ENCODE data around the gene ARHGAP21. TPM values are rescaled to one million over a fixed set of nuclear protein-coding genes. Genes with fewer than 3 reads are reported as not detected.
"Not testable (repeated sequence)": the region's sequence is repeated elsewhere in the genome, so short reads cannot be mapped to it uniquely, and the experiment has no call there.

The ARHGAP21 gene
- total RNA-seq, 2 donors from 2014 or later: 38.9 to 44.2 TPM

- H3K4me1 ChIP-seq: no peaks in the 10 kb centered on the region
- no peaks in the 10 kb centered on the region for H3K36me3 ChIP-seq (replicated peaks in 1 of 2; ENCODE audit: insufficient read depth in 1 of 2, low read depth in 2 of 2)
- no peak for TF ChIP-seq POLR2A (IDR thresholded peaks at IDR 0.05)
- TF ChIP-seq CTCF (IDR thresholded peaks at IDR 0.05): no peak
- no peak for ATAC-seq
- intact Hi-C loops (cut with DNase I): no loop called here
- WGBS, 2 donors: 69 to 70% methylated on average over 1 of the region's 1 CpG
- H3K27ac ChIP-seq: no peak overlapping the region
- no peak for DNase-seq
- H3K9me3 ChIP-seq: no peaks in the 10 kb centered on the region
- H3K27me3 ChIP-seq: no peaks in the 10 kb centered on the region
- H3K4me3 ChIP-seq: no peak overlapping the region
Measured at GRCh38 chr10:24731942-24732341, 8.3 kb upstream of the ARHGAP21 start.

GRCh38 chr10:24730811-24731210 lies 7.1 kb upstream of the ARHGAP21 start:
- TF ChIP-seq POLR2A (IDR thresholded peaks at IDR 0.05) (no peak), CTCF (IDR thresholded peaks at IDR 0.05) (no peak)
- intact Hi-C loops (cut with DNase I): no loop called here
- H3K9me3 ChIP-seq: no peaks in the 10 kb centered on the region
- no peak overlapping the region for H3K27ac ChIP-seq
- DNase-seq: no peak
- no peak for ATAC-seq
- 88 to 95% methylated on average over 3 of the region's 3 CpGs for WGBS, 2 donors
- no peaks in the 10 kb centered on the region for H3K36me3 ChIP-seq (replicated peaks in 1 of 2; ENCODE audit: insufficient read depth in 1 of 2, low read depth in 2 of 2)
- no peaks in the 10 kb centered on the region for H3K27me3 ChIP-seq
- H3K4me1 ChIP-seq: no peaks in the 10 kb centered on the region
- H3K4me3 ChIP-seq: no peak overlapping the region

GRCh38 chr10:24727786-24728185 lies 4.1 kb upstream of the ARHGAP21 start:
- TF ChIP-seq CTCF (IDR thresholded peaks at IDR 0.05) (no peak), POLR2A (IDR thresholded peaks at IDR 0.05) (no peak)
- ATAC-seq (no peak), DNase-seq (no peak)
- Histone ChIP-seq H3K9me3 (no peaks in the 10 kb centered on the region), H3K27me3 (no peaks in the 10 kb centered on the region), H3K36me3 (replicated peaks in 1 of 2; ENCODE audit: insufficient read depth in 1 of 2, low read depth in 2 of 2) (no peaks in the 10 kb centered on the region), H3K4me1 (peaks cover 4% of the 10 kb centered on the region), H3K4me3 (no peak overlapping the region), H3K27ac (no peak overlapping the region)
- 81% methylated on average over 9 of the region's 9 CpGs for WGBS, 2 donors
- intact Hi-C loops (cut with DNase I): no loop called here

GRCh38 chr10:24726626-24727025 lies 2.9 kb upstream of the ARHGAP21 start:
- no peak overlapping the region for H3K27ac ChIP-seq
- no peak for DNase-seq
- no peak overlapping the region for H3K4me3 ChIP-seq
- no peak for ATAC-seq
- 90 to 91% methylated on average over 5 of the region's 5 CpGs for WGBS, 2 donors
- no peaks in the 10 kb centered on the region for H3K36me3 ChIP-seq (replicated peaks in 1 of 2; ENCODE audit: insufficient read depth in 1 of 2, low read depth in 2 of 2)
- H3K4me1 ChIP-seq: peaks cover 5% of the 10 kb centered on the region
- H3K9me3 ChIP-seq: no peaks in the 10 kb centered on the region
- H3K27me3 ChIP-seq: no peaks in the 10 kb centered on the region
- intact Hi-C loops (cut with DNase I): no loop called here
- TF ChIP-seq CTCF (IDR thresholded peaks at IDR 0.05) (no peak), POLR2A (IDR thresholded peaks at IDR 0.05) (no peak)

GRCh38 chr10:24726029-24726428 lies 2.3 kb upstream of the ARHGAP21 start:
- H3K4me3 ChIP-seq; intact Hi-C loops (cut with DNase I); H3K9me3 ChIP-seq; H3K27me3 ChIP-seq; H3K27ac ChIP-seq; H3K36me3 ChIP-seq (replicated peaks in 1 of 2; ENCODE audit: insufficient read depth in 1 of 2, low read depth in 2 of 2); ATAC-seq; DNase-seq: not testable (repeated sequence)
- peaks cover 11% of the 10 kb centered on the region for H3K4me1 ChIP-seq
- 87 to 95% methylated on average over 5 of the region's 5 CpGs for WGBS, 2 donors
